HG02938 (cell line): ENCODE results near the gene ACTR1B.
"Not testable (repeated sequence)": the region's sequence is repeated elsewhere in the genome, so short reads cannot be mapped to it uniquely, and the experiment has no call there.

ENCODE experiments used
- ATAC-seq: cut with Tn5 transposase; IDR thresholded peaks from one replicate; pipeline ENCODE4 v1.9.1; 2021; ENCODE audit warnings: mild to moderate bottlenecking, moderate library complexity; ENCODE audit not compliant: unreplicated experiment

The ACTR1B gene

DNA sequence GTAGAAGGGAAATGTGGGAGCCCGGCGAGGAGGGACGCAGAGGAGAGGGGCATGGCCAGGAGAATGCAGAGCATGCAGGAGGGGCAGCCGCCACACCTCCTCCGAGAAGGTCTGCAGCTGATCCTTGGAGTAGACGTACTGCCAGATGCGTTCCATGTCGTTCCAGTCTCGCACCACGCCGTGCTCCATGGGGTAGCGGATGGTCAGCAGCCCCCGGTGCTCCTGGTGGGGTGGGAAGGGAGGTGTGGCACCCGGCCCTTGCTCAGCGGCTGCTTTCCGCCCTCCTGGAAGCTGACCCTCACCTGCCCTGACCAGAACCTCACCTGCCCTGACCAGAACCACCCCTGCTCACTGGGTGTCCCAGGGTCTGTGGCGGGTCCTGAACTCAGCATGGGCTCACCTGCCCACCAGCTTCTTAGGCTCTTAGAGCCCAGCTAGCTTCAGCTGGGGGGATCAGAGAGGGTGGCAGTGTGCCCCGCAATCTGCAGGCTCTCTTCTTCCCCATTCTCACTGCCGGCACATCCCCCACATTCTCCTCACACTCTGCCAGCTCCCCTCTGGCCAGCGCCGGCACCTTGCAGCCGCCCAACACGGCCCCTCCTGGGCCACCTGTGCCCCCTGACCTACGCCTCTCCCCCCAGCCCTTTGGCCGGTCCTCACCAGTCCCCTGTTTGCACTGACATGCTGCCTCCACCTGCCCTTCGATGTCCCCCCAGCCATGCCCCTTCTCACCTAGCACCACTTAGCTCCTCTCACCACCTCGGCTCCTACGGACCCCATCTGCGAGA is 4.4 kb downstream of the ACTR1B start:
- ATAC-seq: no peak

DNA sequence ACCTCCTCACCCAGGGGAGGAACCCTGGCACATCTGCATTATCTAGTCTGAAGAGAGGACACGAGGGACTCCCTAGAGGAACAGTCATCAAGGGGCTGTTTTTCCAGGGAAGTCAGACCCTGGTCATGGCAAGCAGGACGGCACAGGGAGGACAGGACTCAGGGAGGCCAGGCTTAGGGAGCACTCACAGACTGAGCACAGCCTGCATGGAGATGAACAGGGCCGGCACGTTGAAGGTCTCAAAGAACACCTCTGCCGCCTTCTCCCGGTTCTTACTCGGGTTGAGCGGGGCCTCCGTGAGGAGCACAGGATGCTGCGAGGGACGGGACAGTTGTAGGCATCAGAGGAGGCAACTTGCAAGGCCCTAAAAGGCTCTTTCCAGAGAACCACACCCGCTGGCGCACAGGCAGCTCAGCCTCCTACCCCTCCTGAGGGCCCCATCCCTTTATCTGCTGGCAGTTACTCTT is 5.1 kb downstream of the ACTR1B start:
- no peak for ATAC-seq

DNA sequence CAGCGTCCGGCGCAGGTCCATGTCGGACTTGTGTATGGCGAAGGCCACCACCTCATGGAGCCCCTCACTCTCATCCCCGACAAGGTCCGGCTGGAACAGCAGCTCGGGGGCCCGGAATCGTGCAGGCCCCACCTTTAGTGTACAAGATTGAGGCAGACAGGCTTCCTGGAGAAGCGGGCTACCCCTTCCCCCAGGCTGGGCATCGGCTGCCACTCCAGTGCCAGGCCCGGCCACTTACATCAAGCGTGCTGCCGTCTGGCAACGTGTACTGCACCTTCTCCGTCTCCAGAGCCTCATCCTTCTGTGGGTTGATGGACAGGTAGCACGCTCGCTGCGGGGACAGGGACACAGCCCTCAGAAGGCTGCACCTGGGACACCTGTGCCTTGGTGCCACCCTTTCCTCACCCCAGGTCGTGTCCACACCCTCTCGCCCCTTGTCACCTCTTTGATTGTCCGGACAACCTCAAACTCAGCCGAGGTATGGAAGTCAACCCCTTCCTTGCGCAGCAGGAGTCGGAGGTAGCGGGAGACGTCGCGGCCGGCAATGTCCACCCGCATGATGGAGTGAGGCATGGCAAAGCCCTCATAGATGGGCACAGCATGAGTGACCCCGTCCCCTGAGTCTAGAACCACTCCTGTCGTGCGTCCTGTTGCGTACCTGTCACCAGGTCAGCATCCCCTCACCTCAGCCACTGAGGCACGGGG is 5.7 kb downstream of the ACTR1B start:
- ATAC-seq: no peak

DNA sequence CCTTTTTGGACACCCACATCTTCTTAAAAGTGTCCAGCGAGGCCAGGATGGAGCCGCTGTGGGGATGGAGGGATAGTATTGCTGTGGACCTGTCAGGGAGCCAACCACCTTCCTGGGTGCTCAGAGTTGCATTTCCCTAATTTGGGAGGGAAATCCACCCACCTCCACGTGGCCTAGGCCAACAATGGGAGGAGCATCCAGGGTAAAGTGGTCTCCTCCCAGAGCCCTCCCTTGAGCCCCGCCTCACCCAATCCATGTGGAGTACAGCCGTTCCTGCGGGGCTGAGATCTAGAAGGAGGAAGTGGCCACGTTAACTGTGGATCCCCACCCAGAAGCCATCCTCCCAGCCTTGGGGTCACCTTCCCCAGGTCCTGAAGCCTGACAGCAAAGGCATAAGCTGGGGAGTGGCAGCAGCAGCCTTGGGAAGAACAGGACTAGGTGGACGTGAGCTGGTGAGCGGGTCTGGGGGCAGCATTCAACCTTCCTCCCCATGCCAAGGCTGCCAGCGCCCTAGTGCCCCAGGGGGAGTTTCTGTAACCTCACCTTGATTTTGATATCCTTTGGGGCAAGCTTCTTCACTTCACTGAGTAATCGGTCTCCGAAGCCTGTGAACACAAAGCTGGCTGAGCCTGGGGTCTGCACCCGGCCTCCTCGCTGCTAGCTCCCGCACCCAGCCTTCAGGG is 6.8 kb downstream of the ACTR1B start:
- no peak for ATAC-seq

DNA sequence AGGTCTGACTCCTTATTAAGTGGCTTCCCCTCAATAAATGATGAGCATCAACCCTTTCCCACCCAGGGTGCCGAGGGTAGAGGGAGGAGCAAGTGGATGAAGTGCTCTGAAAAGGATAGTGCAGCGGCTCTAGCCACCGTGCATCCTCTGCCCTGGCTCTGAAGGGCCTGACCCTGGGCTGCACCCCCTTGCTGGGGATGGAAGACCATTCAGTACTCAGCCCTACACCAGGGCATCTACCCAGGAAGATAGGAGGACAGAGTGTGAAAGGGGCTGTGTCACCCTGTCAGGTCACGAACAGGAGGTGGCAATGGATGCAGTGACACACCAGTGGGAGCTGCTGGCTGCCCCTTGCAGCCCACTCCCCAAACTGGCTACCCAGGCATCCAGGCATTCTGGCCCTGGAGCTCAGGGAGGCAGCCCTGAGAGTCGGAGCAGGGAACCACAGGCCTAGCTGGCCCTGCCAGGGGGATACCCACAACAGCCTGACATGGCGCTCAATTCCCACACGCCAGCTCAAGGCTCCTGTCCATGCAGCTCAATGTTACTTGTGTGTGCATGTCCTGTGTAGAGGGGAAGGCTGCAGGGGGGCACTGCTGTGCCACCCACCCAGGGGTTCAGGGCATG is 7.6 kb downstream of the ACTR1B start:
- no peak for ATAC-seq

DNA sequence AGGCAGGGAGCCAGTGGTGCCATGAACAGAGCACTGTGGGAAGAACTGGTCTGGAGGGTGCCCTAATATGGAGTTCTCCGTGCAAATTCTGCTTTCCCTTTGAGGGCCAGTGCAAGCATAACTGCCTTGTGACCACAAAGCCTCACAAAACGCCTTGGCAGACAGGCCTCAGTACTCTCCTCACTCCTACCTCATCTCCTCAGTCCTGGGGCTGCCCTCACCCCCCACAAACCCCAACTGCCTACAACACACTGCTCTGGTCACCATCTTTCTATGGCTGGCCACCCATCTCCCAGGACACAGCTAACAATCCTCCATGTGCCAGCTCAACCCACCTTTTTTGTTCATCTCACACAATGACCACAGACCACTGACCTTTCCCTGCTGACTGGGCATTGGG is 9.1 kb downstream of the ACTR1B start:
- no peak for ATAC-seq

DNA sequence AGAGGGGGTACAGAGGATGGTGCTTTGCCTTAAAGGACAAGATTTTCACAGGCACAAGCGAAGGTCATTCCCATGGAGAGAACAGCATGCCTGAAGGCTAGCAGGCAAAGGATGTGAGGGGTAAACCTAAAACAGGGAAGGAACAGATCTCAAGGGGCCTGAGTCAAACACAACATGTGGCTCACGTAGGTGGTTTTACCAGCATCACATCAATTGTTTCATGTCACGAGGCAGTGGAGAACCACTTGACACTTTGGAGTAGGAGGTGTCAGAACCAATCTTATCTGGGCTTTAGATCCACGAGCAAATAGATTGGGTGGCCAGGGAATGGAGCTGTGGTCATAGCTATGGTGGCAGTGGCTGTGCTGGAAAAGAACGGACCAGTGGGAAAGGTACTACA is 9.5 kb downstream of the ACTR1B start:
- ATAC-seq: no peak

DNA sequence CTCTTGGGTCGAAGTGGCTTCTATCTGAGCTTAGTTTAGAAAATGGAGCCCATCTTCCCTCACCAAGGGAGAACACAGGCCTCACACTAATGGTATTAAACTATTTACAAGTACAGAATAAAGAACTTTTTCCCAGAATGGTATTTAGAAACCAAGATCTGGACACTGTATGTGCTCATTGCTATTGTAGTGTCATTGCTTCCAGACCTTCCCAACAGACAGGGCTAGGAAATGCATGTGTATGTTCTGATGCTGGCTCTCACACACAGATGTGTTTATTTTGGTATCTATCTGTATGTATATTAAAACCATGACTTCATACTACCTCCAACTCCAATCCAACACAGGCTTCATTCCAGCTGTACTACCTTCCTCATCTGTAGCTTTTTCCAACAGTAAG is 10.0 kb downstream of the ACTR1B start:
- no peak for ATAC-seq

DNA sequence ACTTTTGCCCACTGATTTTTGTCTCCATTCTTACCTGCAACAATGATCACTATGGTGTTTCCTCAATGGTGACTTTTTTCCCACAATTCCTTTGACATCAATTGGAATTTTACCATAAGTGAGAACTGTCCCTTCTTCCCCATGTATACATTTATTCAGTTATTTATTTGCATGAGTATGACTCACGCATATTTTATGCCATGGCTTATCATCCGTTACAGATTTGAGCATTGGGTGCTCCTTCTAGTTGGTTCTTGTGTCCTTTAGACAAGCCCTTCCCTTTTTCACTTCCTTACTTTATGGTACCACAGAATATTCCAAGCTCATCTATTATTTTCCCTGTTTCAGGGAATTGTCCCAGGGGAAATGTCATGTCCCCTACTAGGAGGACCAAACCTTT is 10.4 kb downstream of the ACTR1B start:
- no peak for ATAC-seq

DNA sequence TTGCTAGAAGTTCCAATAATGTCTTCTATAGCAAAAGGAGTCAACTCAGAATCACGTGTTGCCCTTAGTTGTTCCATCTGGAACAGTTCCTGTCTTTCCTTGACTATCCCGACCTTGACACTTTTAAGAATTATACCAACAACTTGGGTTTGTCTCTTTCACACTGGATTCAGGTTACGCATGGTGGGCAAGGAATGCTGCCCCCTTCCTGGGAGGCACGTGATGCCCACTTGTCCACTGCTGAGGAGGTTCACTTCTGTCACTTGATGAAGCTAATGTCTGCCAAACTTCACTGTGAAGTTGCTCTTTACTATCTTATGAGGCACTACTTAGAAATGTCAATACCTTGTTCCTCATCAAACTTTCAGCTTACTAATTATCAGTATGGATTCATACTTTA is 12.7 kb downstream of the ACTR1B start:
- no peak for ATAC-seq

DNA sequence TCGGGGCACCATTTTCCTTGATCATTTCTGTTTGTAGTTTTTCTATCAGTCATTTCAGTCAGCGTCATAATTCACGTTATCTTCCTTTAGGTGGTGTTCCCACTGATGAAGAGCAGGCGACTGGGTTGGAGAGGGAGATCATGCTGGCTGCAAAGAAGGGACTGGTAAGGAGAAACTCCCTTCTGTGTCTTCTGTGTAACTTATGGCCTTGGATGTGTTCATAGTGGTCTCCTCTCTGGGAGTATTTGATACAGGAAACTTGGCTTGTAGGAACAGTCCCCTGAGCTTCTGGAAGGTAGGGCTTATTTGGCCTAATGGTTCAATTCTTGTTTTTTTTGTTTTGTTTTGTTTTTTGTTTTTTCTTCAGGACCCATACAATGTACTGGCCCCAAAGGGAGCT is 16.9 kb downstream of the ACTR1B start:
- ATAC-seq: no peak

DNA sequence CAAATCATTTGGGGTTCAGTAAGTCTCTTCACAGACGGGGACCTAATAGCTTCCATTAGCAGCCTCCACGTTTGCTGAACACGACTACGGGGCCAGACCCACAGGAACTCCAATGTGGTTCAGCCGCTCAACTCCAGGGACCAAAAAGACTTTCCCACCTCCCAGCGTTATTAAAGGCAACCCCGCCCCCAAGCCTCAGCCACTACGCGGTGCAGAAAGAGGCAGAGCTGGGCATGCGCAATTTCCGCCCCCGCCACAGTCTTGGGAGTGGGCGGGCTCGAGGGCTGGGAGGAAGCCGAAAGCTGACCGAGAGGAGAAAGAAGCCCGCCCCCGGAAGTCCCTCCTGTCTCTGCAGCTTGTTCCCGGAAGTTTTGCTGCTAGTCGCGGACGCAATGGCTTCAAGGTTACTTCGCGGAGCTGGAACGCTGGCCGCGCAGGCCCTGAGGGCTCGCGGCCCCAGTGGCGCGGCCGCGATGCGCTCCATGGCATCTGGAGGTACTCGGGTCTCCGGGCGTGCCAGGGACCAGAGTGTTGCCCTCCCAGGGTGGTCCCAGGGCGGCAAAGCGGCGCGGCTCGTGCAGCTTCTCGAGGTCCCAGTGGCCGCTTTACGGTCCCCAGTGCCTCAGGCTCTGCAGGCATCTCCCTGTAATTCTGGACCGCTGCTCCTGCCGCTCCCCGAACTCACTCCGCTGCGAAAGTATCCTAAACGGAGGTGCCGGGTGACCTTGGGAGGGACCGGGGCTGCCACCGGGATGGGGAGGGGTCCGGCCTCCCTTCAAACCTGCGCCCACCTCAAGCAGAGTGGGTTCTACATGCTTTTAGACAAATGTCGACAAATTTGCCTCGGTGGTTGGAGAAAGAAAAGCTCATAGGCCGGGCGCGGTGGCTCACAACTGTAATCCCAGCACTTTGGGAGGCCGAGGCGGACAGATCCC is 17.9 kb downstream of the ACTR1B start, which contains the start of gene COX5B:
Gene COX5B, plus strand, starts transcription at position 368 of the 935 bp plus-strand sequence. Its CDS starts 25 bp downstream, at position 393.
- peak; percentile 90 for ATAC-seq

DNA sequence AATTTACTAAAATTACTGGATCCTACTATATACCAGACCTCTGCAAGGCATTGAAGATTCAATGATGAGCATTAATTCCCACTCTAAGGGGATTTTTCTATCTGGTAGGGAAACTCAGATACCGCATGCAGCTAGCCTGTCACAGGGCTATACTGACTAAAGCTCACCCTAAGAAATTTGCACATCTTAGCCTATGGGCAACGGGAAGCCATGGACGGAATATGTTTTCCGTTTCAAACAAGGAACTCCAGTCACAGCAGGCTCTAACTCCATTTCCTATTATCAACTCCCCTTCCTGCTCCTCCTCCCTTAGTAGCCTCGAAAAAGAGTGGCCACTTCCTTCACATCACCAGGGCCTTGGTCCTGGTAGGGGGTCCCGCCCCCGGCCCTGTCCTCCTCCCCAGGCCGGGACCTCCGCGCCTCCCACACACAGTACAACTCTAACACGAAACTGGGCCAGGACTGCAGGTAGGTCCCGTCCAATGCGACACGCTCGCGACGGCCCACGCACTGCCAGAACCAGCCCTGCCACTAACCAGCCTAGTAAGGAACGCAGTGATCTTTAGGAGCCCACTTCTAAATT is 18.6 kb downstream of the ACTR1B start:
- peak; percentile 36 for ATAC-seq

DNA sequence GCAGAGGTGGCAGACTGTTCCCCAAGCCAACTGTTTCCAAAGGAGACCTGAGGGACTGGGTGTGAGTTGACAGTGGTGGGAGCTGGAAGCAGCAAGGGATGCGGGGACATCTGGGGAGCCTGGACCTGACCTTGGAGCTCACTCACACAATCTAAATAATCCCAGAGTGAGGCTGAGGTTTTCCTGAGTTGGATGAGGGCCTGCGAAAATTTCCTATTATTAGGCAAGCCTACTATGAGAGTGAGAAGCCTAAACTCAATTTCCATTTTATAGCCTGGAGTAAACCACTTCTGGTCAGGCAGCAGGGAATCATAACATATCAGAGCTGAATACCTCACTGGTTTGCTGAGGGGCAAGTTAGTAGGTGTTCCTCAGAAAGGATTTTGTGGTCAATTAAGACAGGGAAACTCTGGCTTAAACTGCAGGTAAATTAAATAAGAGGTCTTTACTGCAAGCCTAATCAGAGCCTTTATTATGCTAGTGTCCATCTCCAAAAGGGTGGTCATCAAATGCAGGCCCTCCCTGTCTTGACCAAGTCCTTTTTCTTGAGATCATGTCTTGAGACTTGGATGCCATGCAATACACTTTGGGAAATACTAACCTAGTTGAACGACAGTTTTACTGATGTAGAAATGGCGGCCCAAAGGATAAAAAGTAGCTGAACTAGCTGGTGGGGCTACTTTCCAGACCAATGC is 19.7 kb downstream of the ACTR1B start:
- no peak for ATAC-seq

DNA sequence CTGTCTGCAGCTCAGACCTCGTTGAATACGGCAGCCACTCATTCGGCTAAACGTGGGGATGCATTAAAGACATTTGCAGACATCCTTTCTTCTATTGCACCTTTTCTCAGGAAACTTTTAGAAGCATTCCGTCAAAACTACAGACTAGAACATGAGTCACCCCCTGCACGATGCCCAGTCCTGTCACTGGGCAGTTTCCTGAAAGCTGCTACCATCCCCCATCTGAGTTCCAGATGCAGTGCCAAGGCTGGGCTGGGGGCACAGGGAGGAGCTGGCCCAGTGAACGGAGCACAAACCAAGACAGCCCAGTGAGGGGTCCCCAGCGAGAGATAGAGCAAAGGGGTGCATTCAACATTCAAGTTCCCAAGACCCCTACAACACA is 37.8 kb downstream of the ACTR1B start:
- not testable (repeated sequence) for ATAC-seq

DNA sequence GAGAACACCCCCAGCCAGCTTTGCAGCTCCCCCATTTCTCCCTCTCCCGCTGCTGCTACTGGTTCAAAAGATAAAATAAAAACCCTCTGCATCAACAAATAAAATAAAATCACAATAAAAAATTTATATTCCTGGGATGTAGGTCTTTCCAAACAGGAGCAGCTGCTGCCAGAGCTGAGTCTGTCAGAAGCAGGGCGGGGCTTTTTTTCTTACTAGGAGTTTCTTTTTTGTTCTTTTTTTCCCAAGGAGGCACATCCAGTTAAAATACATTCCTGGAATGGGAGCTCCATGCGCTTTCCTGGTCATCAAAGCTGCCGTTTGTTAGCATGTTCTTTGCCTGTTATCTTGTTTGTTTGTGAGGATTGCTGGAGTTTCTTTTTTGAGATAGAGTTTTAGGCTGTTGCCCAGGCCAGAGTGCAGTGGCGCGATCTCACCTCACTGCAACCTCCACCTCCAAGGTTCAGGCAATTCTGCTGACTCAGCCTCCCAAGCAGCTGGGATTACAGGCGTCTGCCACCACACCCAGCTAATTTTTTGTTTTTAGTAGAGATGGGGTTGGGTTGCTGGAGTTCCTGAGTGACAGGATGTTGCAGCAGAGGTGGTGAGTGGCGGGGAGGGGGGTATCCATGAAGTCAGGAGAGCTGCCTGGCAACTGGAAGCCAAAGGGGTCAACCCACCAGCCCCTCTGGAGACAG is 38.3 kb downstream of the ACTR1B start:
- ATAC-seq: not testable (repeated sequence)

DNA sequence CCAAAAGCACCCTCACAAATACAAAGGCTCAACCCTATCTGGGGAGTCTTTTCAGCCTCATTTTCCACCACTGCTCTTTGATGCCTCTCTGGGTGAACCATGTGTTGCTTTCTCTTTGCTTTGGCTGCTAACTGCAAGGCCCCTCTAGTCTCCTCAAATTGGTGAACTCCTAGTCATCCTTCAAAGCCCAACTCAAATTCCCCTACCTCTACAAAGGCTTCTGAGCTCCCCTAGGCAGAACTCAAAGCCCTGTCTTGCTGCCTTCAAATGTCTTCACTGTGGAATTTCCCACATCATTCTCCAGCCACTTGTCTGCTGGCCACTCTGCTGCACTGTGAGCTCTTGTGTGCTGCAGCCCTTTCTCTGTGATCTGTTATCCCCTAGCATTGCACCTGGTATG is 40.9 kb downstream of the ACTR1B start:
- not testable (repeated sequence) for ATAC-seq

DNA sequence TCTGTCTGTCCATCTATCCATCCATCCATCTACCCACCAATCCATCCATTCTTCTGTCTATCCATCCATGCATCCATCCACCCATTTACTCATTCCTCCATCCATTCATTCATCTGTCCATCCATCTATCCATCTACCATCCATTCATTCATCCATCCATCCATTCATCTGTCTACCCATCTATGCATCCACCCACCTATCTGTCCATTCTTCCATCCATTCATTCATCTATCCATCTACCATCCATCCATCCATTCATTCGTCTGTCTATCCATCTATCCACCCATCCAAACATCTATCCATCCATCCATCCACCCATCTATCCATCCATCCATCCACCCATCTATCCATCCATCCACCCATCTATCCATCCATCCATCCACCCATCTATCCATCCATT is 43.4 kb downstream of the ACTR1B start:
- not testable (repeated sequence) for ATAC-seq
